B cell (primary cell): ENCODE data around the gene NUP62. TPM values are rescaled to one million over a fixed set of nuclear protein-coding genes. Genes with fewer than 3 reads are reported as not detected.
A peak's percentile ranks its signal among the peaks of the same experiment; 100 is the strongest.

Experiments used
- ATAC-seq: fragments of 200-7000 bp; cut with Tn5 transposase; one replicate; pipeline ENCODE4 v1.10.0; 2021; ENCODE audit warnings: low read depth, mild to moderate bottlenecking, moderate number of reproducible peaks, moderate library complexity
- CTCF ChIA-PET: fragments of 350-600 bp; sonication (Branson Sonifier 250); formaldehyde crosslinking; loops from one replicate; lab custom pipeline; 2021; ENCODE audit warnings: antibody characterized with exemption, inconsistent platforms; lab: Charles Lee
- POLR2A ChIA-PET: fragments of 350-600 bp; sonication (Branson Sonifier 250); formaldehyde crosslinking; loops from one replicate; lab custom pipeline; 2021; ENCODE audit warnings: antibody characterized with exemption; lab: Charles Lee
- DNase-seq: peaks from one replicate; pipeline ENCODE4 v3.0.0; 2013
- H2AFZ ChIP-seq: 2 replicates; pipeline ENCODE4 v1.6.1; 2012; ENCODE audit warnings: mild to moderate bottlenecking, low read depth, low read length; ENCODE audit not compliant: insufficient read depth, poor library complexity, severe bottlenecking
- H3K27ac ChIP-seq, 2 donors: 1 replicate in 1 of 2; 2 replicates in 1 of 2; pipeline ENCODE4 v1.5.1; 2012 to 2013; ENCODE audit warnings: low read length in 2 of 2, mild to moderate bottlenecking in 2 of 2, moderate library complexity in 1 of 2
- H3K27me3 ChIP-seq, 4 experiments: fragments of 200-600 bp in 1 of 4; sonication (generic) in 1 of 4; replicated peaks in 1 of 4; 1 replicate in 2 of 4; 2 replicates in 2 of 4; pipeline versions ENCODE4 v1.6.1 to v1.7.0; 2013 to 2016; ENCODE audit warnings: low read length in 3 of 4, mild to moderate bottlenecking in 2 of 4, mixed read lengths in 1 of 4, moderate library complexity in 1 of 4; ENCODE audit not compliant: insufficient read depth in 4 of 4, control insufficient read depth in 3 of 4; ENCODE audit errors: control extremely low read depth in 1 of 4
- H3K36me3 ChIP-seq, 2 experiments: replicated peaks in 1 of 2; 1 replicate in 1 of 2; 2 replicates in 1 of 2; pipeline versions ENCODE4 v1.6.1 to v1.7.1; 2013; ENCODE audit warnings: low read length in 1 of 2; ENCODE audit not compliant: insufficient read depth in 2 of 2, control insufficient read depth in 1 of 2; ENCODE audit errors: control extremely low read depth in 1 of 2, extremely low read depth in 1 of 2
- H3K4me1 ChIP-seq, 2 donors: fragments of 200-600 bp in 1 of 2; sonication (generic) in 1 of 2; 1 replicate in 1 of 2; 2 replicates in 1 of 2; pipeline versions ENCODE4 v1.5.1 to v1.6.1; 2013 to 2017; ENCODE audit warnings: low read length in 2 of 2; ENCODE audit not compliant: control insufficient read depth in 2 of 2, insufficient read depth in 2 of 2
- H3K4me2 ChIP-seq: replicated peaks from 2 replicates; pipeline ENCODE3; 2012; ENCODE audit warnings: mild to moderate bottlenecking, low read depth, low read length; ENCODE audit not compliant: poor library complexity, severe bottlenecking
- H3K4me3 ChIP-seq, 5 experiments: fragments of 200-600 bp in 1 of 5; sonication (generic) in 1 of 5; 1 replicate in 3 of 5; 2 replicates in 2 of 5; pipeline versions ENCODE4 v1.5.1 to v1.7.0; 2011 to 2016; ENCODE audit warnings: low read length in 4 of 5, mild to moderate bottlenecking in 4 of 5, low read depth in 2 of 5, control low read depth in 1 of 5, moderate library complexity in 1 of 5; ENCODE audit not compliant: insufficient read depth in 1 of 5; ENCODE audit errors: control extremely low read depth in 1 of 5, extremely low read depth in 1 of 5
- H3K79me2 ChIP-seq: fragments of 200-600 bp; sonication (generic); one replicate; pipeline ENCODE4 v1.6.0; 2016; ENCODE audit warnings: low read length; ENCODE audit not compliant: control insufficient read depth, insufficient read depth
- H3K9ac ChIP-seq: fragments of 200-600 bp; sonication (generic); 2 replicates; pipeline ENCODE4 v1.6.1; 2017; ENCODE audit warnings: mild to moderate bottlenecking, low read length, moderate library complexity
- H3K9me3 ChIP-seq, 3 donors: one replicate each; pipeline versions ENCODE4 v1.6.1 to v1.7.1; 2013; ENCODE audit warnings: low read length in 2 of 3; ENCODE audit not compliant: control insufficient read depth in 2 of 3, insufficient read depth in 1 of 3; ENCODE audit errors: control extremely low read depth in 1 of 3
- H4K20me1 ChIP-seq: 2 replicates; pipeline ENCODE4 v1.6.0; 2012; ENCODE audit warnings: mild to moderate bottlenecking, low read length; ENCODE audit not compliant: insufficient read depth, control insufficient read depth, poor library complexity, severe bottlenecking
- H3K27ac Mint-ChIP-seq: one replicate; pipeline ENCODE4 v1.8.0; 2021; ENCODE audit warnings: mixed read lengths
- H3K27me3 Mint-ChIP-seq: one replicate; pipeline ENCODE4 v1.8.0; 2021; ENCODE audit warnings: mixed read lengths
- H3K4me1 Mint-ChIP-seq: one replicate; pipeline ENCODE4 v1.8.0; 2021; ENCODE audit warnings: mixed read lengths
- H3K4me3 Mint-ChIP-seq: one replicate; pipeline ENCODE4 v1.8.0; 2021; ENCODE audit warnings: mixed read lengths
- H3K9me3 Mint-ChIP-seq: one replicate; pipeline ENCODE4 v1.8.0; 2022; ENCODE audit warnings: mixed read lengths; ENCODE audit not compliant: insufficient read depth
- CTCF ChIP-seq: fragments of 200-600 bp; IDR thresholded peaks from one replicate; pipeline ENCODE4 v1.8.0; 2022; ENCODE audit warnings: antibody characterized with exemption, mild to moderate bottlenecking
- EZH2 ChIP-seq: IDR thresholded peaks from 2 replicates; pipeline ENCODE4 v1.6.1; 2012; ENCODE audit warnings: borderline replicate concordance, low read depth, mild to moderate bottlenecking, moderate library complexity, low read length; ENCODE audit not compliant: insufficient read depth, poor library complexity, severe bottlenecking
- WGBS: methylation state at CpG from one replicate; pipeline ENCODE4 v1.1.5; 2013; ENCODE audit warnings: missing lambda C conversion rate; ENCODE audit not compliant: insufficient coverage; 5-methylcytosine and 5-hydroxymethylcytosine counted together
- intact Hi-C: fragments of 100-400 bp; cut with micrococcal nuclease; formaldehyde crosslinking; loops from one replicate; pipeline ENCODE4 v1.10.0; 2022
- polyA plus RNA-seq: library from polyadenylated mRNA; depleted of rRNA; stranded (reverse); fragments of >200 nt; gene quantifications from 2 replicates; pipeline ENCODE4 v1.2.3, GENCODE V29; 2012
- total RNA-seq, 2 donors: library from RNA; stranded (reverse); fragments of 120-200 nt in 1 of 2; gene quantifications; 1 replicate in 1 of 2; 2 replicates in 1 of 2; pipeline versions ENCODE4 v1.2.3 to v1.2.4, GENCODE V29; 2013 to 2022

NUP62 gene
- total and polyA plus RNA-seq, 2 donors (not counting 1 experiment from before 2014, with no cell fraction given): 25.2 to 75.7 TPM

DNA sequence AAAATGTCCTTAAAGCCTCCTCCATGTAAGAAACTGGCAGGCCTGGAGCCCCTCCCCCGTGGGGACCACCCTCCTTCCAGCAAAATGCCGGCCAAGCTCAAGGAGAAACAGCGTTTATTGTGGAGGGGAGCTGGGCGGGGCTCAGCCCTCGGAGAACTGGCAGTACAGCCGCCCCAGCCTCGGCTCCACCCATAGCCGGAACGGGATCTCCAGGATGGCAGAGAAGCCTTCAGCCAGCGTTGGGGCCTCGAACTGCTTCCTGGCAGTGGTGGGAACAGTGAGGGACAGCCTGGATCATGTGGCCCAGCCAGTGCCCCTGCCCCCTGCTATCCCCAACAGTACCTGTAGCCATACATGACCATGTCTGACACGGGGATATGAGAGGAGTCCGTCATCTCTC is 68.2 kb downstream of the NUP62 start:
- Histone ChIP-seq H3K27me3 (no peaks in the 10 kb centered on the region), H3K36me3 (peaks cover 0 to 73% of the 10 kb centered on the region in 2 experiments), H3K79me2 (peaks cover 36% of the 10 kb centered on the region), H4K20me1 (peaks cover 86% of the 10 kb centered on the region), H2AFZ (no peak overlapping the region), H3K4me2 (no peak overlapping the region), H3K9me3 (no peaks in the 10 kb centered on the region), H3K9ac (no peak overlapping the region), H3K4me1 (peaks cover 1 to 11% of the 10 kb centered on the region in 2 donors), H3K27ac (no peak overlapping the region), H3K4me3 (no peak overlapping the region)
- TF ChIP-seq EZH2 (no peak), CTCF (no peak)
- ChIA-PET CTCF (interaction anchor here (0.6 kb wide), 1 partner anchor 587 kb away, joined by 3 read pairs; no protein-coding TSS in a partner anchor), POLR2A (interaction anchor here (0.7 to 1.5 kb wide), 2 partner anchors 10 to 38 kb away, joined by 3 to 7 read pairs; partner anchors contain the start of gene PTOV1)
- WGBS: 89% methylated on average over 8 of the region's 13 CpGs
- H3K27ac Mint-ChIP-seq: no peak overlapping the region
- H3K4me1 Mint-ChIP-seq: peaks cover 20% of the 10 kb centered on the region
- peak; percentile 32 for DNase-seq
- intact Hi-C loops: no loop called here
- H3K9me3 Mint-ChIP-seq: no peaks in the 10 kb centered on the region
- H3K27me3 Mint-ChIP-seq: no peaks in the 10 kb centered on the region
- H3K4me3 Mint-ChIP-seq: no peak overlapping the region
- ATAC-seq: no peak

DNA sequence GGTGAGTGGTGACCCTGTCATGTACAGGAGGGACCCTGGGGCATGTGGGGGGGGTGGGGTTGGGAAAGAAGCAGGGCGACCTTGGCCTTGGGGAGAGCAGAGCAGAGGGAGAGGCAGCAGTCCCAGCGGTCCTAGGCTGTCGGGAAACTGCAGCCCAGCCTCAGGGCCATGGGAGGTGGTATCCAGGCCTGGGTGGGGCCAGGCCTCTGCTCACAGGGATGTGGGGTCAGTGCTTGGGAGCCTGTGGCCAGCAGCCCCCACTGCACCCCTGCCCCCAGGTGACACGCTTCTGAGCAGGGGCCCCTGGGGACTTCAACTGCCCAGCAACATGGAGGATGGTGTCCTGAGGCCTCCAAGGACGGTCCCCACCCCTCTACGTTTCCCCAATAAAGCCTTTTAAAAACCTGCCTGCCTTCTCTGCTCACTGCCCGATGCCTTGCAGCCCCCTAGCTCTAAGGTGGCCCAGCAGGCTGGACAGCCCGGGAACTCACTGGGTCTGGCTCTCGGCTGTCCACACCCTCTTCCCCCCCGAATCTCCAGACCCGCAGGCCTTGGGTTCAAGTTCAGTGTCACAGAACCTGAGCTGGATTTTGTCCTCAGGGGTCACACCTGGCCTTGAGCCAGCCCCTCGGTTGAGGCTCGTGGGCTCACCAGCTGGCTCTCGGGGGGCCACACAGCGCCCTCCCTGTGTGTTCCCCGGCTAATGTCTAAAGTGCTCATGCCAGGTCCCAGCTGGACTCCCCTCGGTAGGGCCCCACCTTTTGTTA is 68.8 kb downstream of the NUP62 start:
- Histone ChIP-seq H2AFZ (no peak overlapping the region), H3K9me3 (no peaks in the 10 kb centered on the region), H3K4me3 (no peak overlapping the region), H3K27ac (no peak overlapping the region), H3K4me1 (peaks cover 0 to 5% of the 10 kb centered on the region in 2 donors), H3K79me2 (peaks cover 32% of the 10 kb centered on the region), H3K36me3 (peaks cover 0 to 74% of the 10 kb centered on the region in 2 experiments), H3K9ac (no peak overlapping the region), H3K27me3 (no peaks in the 10 kb centered on the region), H3K4me2 (no peak overlapping the region), H4K20me1 (peaks cover 88% of the 10 kb centered on the region)
- H3K27ac Mint-ChIP-seq: no peak overlapping the region
- H3K4me1 Mint-ChIP-seq: peaks cover 16% of the 10 kb centered on the region
- H3K27me3 Mint-ChIP-seq: no peaks in the 10 kb centered on the region
- CTCF ChIA-PET: no interaction called here
- no peaks in the 10 kb centered on the region for H3K9me3 Mint-ChIP-seq
- 90% methylated on average over 17 of the region's 17 CpGs for WGBS
- no peak overlapping the region for H3K4me3 Mint-ChIP-seq
- intact Hi-C loops: no loop called here
- TF ChIP-seq EZH2: no peak
- TF ChIP-seq CTCF: no peak
- peak; percentile 37 for DNase-seq
- POLR2A ChIA-PET: interaction anchor here (0.5 to 1.5 kb wide), 3 partner anchors 9 to 134 kb away, joined by 3 to 7 read pairs (median 3); partner anchors contain the start of gene PTOV1
- no peak for ATAC-seq
